ENCODE data around the gene VSIG8. TPM values are rescaled to one million over a fixed set of nuclear protein-coding genes. Genes with fewer than 3 reads are reported as not detected.

VSIG8 gene
- total RNA-seq, 1 donor from 2014 or later, result not detected

- ChIA-PET POLR2A (no interaction called here), CTCF (no interaction called here)
- no peak for TF ChIP-seq CTCF (IDR thresholded peaks at IDR 0.05)
- intact Hi-C loops (cut with micrococcal nuclease), result no loop called here
- H3K9me3 Mint-ChIP-seq, result no peaks in the 10 kb centered on the region
- no peaks in the 10 kb centered on the region for H3K36me3 Mint-ChIP-seq (ENCODE audit: low read depth)
- H3K27ac Mint-ChIP-seq, result no peak overlapping the region
- ATAC-seq (ENCODE audit: low read depth) (no peak), DNase-seq (no peak)
- H3K4me1 Mint-ChIP-seq, result peaks cover 10% of the 10 kb centered on the region
- H3K4me3 Mint-ChIP-seq, result no peak overlapping the region
- H3K27me3 Mint-ChIP-seq, result no peaks in the 10 kb centered on the region
These were observed 35.5 kb upstream of the VSIG8 start for GRCh38 chr1:159897962-159898361.

GRCh38 chr1:159896546-159896930 is 34.1 kb upstream of the VSIG8 start:
- H3K36me3 Mint-ChIP-seq (ENCODE audit: low read depth), result no peaks in the 10 kb centered on the region
- peaks cover 12% of the 10 kb centered on the region for H3K4me1 Mint-ChIP-seq
- H3K4me3 Mint-ChIP-seq, result no peak overlapping the region
- no peaks in the 10 kb centered on the region for H3K27me3 Mint-ChIP-seq
- intact Hi-C loops (cut with micrococcal nuclease), result no loop called here
- POLR2A ChIA-PET, result no interaction called here
- H3K9me3 Mint-ChIP-seq, result no peaks in the 10 kb centered on the region
- ATAC-seq (ENCODE audit: low read depth) (no peak), DNase-seq (no peak)
- no peak overlapping the region for H3K27ac Mint-ChIP-seq
- no peak for TF ChIP-seq CTCF (IDR thresholded peaks at IDR 0.05)
- CTCF ChIA-PET, result interaction anchor here (1.2 to 9.1 kb wide), 2 partner anchors 96 to 111 kb away, joined by 3 to 176 read pairs; partner anchors contain the start of gene FCRL6

GRCh38 chr1:159895836-159896545 is 33.5 kb upstream of the VSIG8 start:
- H3K36me3 Mint-ChIP-seq (ENCODE audit: low read depth), result no peaks in the 10 kb centered on the region
- H3K27me3 Mint-ChIP-seq, result no peaks in the 10 kb centered on the region
- DNase-seq, result no peak
- ATAC-seq (ENCODE audit: low read depth), result no peak
- H3K4me3 Mint-ChIP-seq, result no peak overlapping the region
- no peak for TF ChIP-seq CTCF (IDR thresholded peaks at IDR 0.05)
- CTCF ChIA-PET, result interaction anchor here (1.2 to 9.1 kb wide), 2 partner anchors 95 to 112 kb away, joined by 3 to 176 read pairs; partner anchors contain the start of gene FCRL6
- no peaks in the 10 kb centered on the region for H3K9me3 Mint-ChIP-seq
- H3K4me1 Mint-ChIP-seq, result peaks cover 16% of the 10 kb centered on the region
- H3K27ac Mint-ChIP-seq, result no peak overlapping the region
- intact Hi-C loops (cut with micrococcal nuclease), result no loop called here
- POLR2A ChIA-PET, result no interaction called here

- no peak for DNase-seq
- H3K36me3 Mint-ChIP-seq (ENCODE audit: low read depth), result no peaks in the 10 kb centered on the region
- intact Hi-C loops (cut with micrococcal nuclease), result no loop called here
- ChIA-PET CTCF (interaction anchor here (3.9 to 9.1 kb wide), 2 partner anchors 94 to 112 kb away, joined by 35 to 176 read pairs; partner anchors contain the start of gene FCRL6), POLR2A (no interaction called here)
- H3K4me1 Mint-ChIP-seq, result peaks cover 19% of the 10 kb centered on the region
- no peaks in the 10 kb centered on the region for H3K27me3 Mint-ChIP-seq
- TF ChIP-seq CTCF (IDR thresholded peaks at IDR 0.05), result no peak
- H3K9me3 Mint-ChIP-seq, result no peaks in the 10 kb centered on the region
- H3K27ac Mint-ChIP-seq, result no peak overlapping the region
- no peak overlapping the region for H3K4me3 Mint-ChIP-seq
- ATAC-seq (ENCODE audit: low read depth), result no peak
These were observed 32.8 kb upstream of the VSIG8 start for GRCh38 chr1:159895286-159895685.

- H3K27ac Mint-ChIP-seq, result no peak overlapping the region
- no peak overlapping the region for H3K4me3 Mint-ChIP-seq
- no peaks in the 10 kb centered on the region for H3K27me3 Mint-ChIP-seq
- POLR2A ChIA-PET, result interaction anchor here (1.6 kb wide), 1 partner anchor 31 kb away, joined by 12 read pairs; no protein-coding TSS in a partner anchor
- H3K4me1 Mint-ChIP-seq, result peaks cover 25% of the 10 kb centered on the region
- ATAC-seq (ENCODE audit: low read depth) (no peak), DNase-seq (no peak)
- no peaks in the 10 kb centered on the region for H3K9me3 Mint-ChIP-seq
- CTCF ChIA-PET, result interaction anchor here (0.7 to 9.1 kb wide), 14 partner anchors 12 to 682 kb away, joined by 3 to 176 read pairs (median 4); partner anchors contain the start of genes DUSP23, FCRL6 and TAGLN2
- TF ChIP-seq CTCF (IDR thresholded peaks at IDR 0.05), result no peak
- intact Hi-C loops (cut with micrococcal nuclease), result loop anchor here (5.0 kb wide), 1 partner anchor 41 kb away; no protein-coding TSS in a partner anchor
- no peaks in the 10 kb centered on the region for H3K36me3 Mint-ChIP-seq (ENCODE audit: low read depth)
These were observed 30.5 kb upstream of the VSIG8 start for GRCh38 chr1:159892944-159893343.
